Duodenal mucosa (tissue), 2 donors: Measurements from ENCODE around the gene EML6.

ENCODE experiments used
- H3K27ac ChIP-seq: one replicate; pipeline ENCODE4 v1.7.0; 2013; ENCODE audit warnings: low read depth, low read length
- H3K27me3 ChIP-seq, 2 donors: one replicate each; pipeline ENCODE4 v1.7.0; 2013; ENCODE audit warnings: low read length in 2 of 2, control low read depth in 1 of 2; ENCODE audit not compliant: insufficient read depth in 2 of 2, control insufficient read depth in 1 of 2
- H3K36me3 ChIP-seq, 2 donors: one replicate each; pipeline ENCODE4 v1.7.0; 2013; ENCODE audit warnings: low read length in 2 of 2, control low read depth in 1 of 2; ENCODE audit not compliant: insufficient read depth in 2 of 2, control insufficient read depth in 1 of 2
- H3K4me1 ChIP-seq, 2 donors: one replicate each; pipeline ENCODE4 v1.7.0; 2013; ENCODE audit warnings: low read length in 2 of 2, control low read depth in 1 of 2; ENCODE audit not compliant: insufficient read depth in 2 of 2, control insufficient read depth in 1 of 2
- H3K4me3 ChIP-seq, 2 donors: one replicate each; pipeline ENCODE4 v1.7.0; 2013; ENCODE audit warnings: low read length in 2 of 2, low read depth in 1 of 2
- H3K9ac ChIP-seq, 2 donors: one replicate each; pipeline ENCODE4 v1.7.0; 2013; ENCODE audit warnings: low read length in 2 of 2, low read depth in 1 of 2
- H3K9me3 ChIP-seq, 2 donors: one replicate each; pipeline ENCODE4 v1.7.0; 2013; ENCODE audit warnings: low read length in 2 of 2, control low read depth in 1 of 2; ENCODE audit not compliant: control insufficient read depth in 1 of 2

The EML6 gene

DNA sequence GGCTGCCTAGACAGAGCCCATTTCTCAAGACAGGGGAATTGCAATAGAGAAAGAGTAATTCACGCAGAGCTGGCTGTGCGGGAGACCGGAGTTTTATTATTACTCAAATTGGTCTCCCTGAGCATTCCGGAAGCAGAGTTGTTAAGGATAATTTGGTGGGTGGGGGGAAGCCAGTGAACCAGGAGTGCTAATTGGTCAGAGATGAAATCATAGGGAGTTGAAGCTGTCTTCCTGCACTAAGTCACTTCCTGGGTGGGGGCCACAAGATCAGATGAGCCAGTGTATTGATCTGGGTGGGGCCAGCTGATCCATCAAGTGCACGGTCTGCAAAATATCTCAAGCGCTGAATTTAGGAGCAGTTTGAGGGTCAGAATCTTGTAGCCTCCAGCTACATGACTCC lies 242.0 kb downstream of the EML6 start:
- Histone ChIP-seq H3K4me1 (peaks cover 10 to 14% of the 10 kb centered on the region in 2 donors), H3K4me3 (no peak overlapping the region), H3K36me3 (peaks cover 0 to 8% of the 10 kb centered on the region in 2 donors), H3K27ac (no peak overlapping the region), H3K27me3 (no peaks in the 10 kb centered on the region), H3K9ac (no peak overlapping the region), H3K9me3 (no peaks in the 10 kb centered on the region)

DNA sequence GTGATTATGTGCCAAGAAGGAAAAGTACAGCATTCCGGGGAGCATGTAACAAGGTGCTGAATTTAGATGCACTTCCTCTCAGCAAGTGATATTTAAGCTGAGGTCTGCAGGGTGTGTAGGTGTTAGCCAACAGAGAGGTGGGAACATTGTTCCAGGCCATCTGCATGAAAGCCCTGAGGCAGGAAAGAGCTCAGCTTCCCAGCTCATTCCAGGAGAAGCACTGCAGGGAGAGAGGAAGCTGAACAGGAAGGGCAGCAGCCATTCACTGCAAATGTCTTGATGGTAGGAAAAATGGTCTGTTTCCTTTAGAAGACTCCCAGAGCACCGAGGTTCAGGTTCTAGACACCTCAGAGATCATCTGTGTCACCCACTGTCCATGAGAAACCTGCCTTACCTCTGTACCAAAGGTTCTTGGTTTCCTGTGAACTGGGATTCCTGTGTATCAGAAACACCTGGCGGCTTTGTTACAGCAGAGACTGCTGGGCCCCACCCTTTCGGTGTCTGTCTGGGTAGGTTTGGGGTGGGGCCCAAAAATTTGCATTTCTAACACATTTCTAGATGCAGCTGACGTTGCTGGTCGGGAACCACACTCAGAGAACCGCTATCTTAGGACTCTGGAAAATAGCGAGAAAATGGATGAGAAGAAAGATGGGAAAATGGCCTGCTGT lies 242.8 kb downstream of the EML6 start:
- no peak overlapping the region for H3K27ac ChIP-seq
- no peak overlapping the region for H3K9ac ChIP-seq
- peaks cover 10 to 14% of the 10 kb centered on the region in 2 donors for H3K4me1 ChIP-seq
- H3K9me3 ChIP-seq = no peaks in the 10 kb centered on the region
- peaks cover 0 to 11% of the 10 kb centered on the region in 2 donors for H3K36me3 ChIP-seq
- no peaks in the 10 kb centered on the region for H3K27me3 ChIP-seq
- H3K4me3 ChIP-seq = no peak overlapping the region

GRCh38 chr2:54966837-54967236 lies 243.4 kb downstream of the EML6 start:
- Histone ChIP-seq H3K36me3 (peaks cover 4 to 14% of the 10 kb centered on the region in 2 donors), H3K27ac (no peak overlapping the region), H3K9me3 (no peaks in the 10 kb centered on the region)

DNA sequence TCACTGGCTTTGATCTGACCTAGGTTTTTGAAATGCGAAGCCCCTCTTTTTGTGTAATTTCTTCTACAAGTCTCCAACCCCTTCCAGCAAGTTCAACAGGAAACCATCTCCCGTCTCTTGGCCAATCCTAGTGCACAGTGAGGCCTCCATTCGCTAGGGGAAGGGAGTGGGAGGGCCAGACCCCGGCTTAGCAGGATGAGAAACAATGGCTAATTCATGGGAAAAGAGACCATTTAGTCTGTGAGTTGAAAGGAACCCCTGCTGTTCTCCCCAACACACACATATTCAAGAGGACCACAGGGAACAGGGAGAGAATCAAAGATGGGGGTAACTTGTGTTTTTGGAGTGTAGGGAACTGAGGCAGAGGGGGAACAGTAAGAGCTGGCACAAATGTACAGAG lies 243.8 kb downstream of the EML6 start:
- peaks cover 8 to 14% of the 10 kb centered on the region in 2 donors for H3K36me3 ChIP-seq
- H3K4me1 ChIP-seq = peaks cover 10 to 12% of the 10 kb centered on the region in 2 donors
- no peaks in the 10 kb centered on the region for H3K27me3 ChIP-seq
- H3K4me3 ChIP-seq = no peak overlapping the region
- H3K27ac ChIP-seq = no peak overlapping the region
- no peak overlapping the region for H3K9ac ChIP-seq
- no peaks in the 10 kb centered on the region for H3K9me3 ChIP-seq

More at GRCh38 chr2:54966837-54967236, 243.4 kb downstream of the EML6 start:
- Histone ChIP-seq H3K27me3 (no peaks in the 10 kb centered on the region), H3K4me1 (peaks cover 10 to 14% of the 10 kb centered on the region in 2 donors), H3K4me3 (no peak overlapping the region), H3K9ac (no peak overlapping the region)

DNA sequence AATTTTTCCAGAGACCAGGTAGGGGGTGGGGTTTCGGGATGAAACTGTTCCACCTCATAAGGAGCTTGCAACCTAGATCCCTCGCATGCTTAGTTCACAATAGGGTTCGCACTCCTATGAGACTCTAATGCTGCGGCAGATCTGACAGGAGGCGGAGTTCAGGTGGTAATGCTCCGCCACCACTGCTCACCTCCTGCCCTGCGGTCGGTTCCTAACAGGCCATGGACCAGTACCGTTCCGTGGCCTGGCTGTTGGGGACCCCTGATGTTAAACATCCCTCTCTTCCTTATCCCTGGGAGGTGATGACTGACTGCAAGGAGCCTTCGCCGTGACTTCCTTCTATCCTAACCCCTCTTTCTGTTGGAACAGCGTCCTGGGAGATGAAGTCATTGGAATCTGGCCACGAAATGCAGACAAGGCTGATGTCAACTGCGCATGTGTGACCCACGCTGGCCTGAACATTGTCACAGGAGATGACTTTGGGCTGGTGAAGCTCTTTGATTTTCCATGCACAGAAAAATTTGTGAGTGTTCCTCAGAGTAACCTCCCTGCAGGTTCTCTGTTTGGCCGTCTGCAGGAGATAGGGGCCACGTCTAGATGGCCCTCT lies 244.4 kb downstream of the EML6 start:
- Histone ChIP-seq H3K4me1 (peaks cover 7% of the 10 kb centered on the region in 2 donors), H3K9ac (no peak overlapping the region), H3K4me3 (no peak overlapping the region), H3K36me3 (peaks cover 8 to 16% of the 10 kb centered on the region in 2 donors), H3K27me3 (no peaks in the 10 kb centered on the region), H3K9me3 (no peaks in the 10 kb centered on the region), H3K27ac (no peak overlapping the region)

DNA sequence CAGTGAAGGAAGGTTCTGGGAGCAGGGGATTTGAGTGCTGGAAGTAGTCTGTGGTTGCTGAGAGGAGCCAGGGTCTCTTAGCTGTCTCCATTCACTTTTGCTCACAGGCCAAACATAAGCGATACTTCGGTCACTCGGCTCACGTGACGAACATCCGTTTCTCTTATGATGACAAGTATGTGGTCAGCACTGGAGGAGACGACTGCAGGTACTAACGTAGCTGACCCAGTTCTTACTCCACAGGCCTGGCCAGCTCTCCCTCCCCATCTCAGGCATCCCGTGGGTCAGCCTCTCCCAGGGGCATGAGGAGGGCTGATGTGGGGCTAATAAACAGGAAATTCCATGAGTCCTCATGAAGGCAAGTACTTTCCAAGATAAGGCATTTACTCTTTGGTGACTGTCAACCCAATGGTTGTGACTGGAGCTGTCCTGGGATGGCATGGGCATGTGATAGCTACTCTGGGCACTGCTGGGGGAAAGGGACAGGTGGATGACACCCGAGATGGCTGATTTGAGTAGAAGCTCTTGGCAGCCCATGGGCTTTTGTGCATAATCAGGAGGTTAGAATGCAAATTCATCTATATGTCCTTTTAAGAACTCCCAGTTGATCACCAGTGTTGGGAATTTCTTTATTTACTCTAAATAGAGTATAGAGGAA lies 245.2 kb downstream of the EML6 start:
- Histone ChIP-seq H3K4me1 (peaks cover 1 to 2% of the 10 kb centered on the region in 2 donors), H3K36me3 (peaks cover 8 to 24% of the 10 kb centered on the region in 2 donors), H3K27ac (no peak overlapping the region), H3K9ac (no peak overlapping the region), H3K27me3 (no peaks in the 10 kb centered on the region), H3K4me3 (no peak overlapping the region), H3K9me3 (no peaks in the 10 kb centered on the region)

GRCh38 chr2:54969295-54969939 lies 246.0 kb downstream of the EML6 start:
- H3K36me3 ChIP-seq = peaks cover 8 to 24% of the 10 kb centered on the region in 2 donors
- no peak overlapping the region for H3K27ac ChIP-seq
- H3K9me3 ChIP-seq = no peaks in the 10 kb centered on the region
- no peak overlapping the region for H3K9ac ChIP-seq
- no peak overlapping the region for H3K4me3 ChIP-seq
- no peaks in the 10 kb centered on the region for H3K4me1 ChIP-seq
- H3K27me3 ChIP-seq = no peaks in the 10 kb centered on the region

GRCh38 chr2:54969940-54970338 lies 246.5 kb downstream of the EML6 start:
- Histone ChIP-seq H3K9me3 (no peaks in the 10 kb centered on the region), H3K27ac (no peak overlapping the region), H3K27me3 (no peaks in the 10 kb centered on the region), H3K4me1 (no peaks in the 10 kb centered on the region), H3K4me3 (no peak overlapping the region), H3K36me3 (peaks cover 8 to 24% of the 10 kb centered on the region in 2 donors), H3K9ac (no peak overlapping the region)

DNA sequence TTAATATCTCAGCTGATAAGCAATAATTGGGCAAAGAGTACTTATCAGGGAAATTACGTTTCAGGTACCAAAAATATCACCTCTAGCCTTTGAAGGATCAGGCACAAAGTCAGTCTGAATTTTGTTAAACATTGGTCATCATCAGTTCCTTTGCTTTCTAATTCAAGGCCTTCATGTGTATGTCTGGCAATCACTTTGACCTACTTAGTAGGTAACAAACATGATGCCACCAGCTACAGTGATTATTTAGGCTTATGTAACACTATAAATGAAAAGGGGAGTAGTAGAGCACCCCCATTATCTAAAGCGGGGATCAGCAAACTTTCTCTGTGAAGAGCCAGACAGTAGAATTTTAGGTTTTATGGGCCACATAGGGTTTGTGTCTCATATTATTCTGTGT lies 251.7 kb downstream of the EML6 start:
- H3K27me3 ChIP-seq = no peaks in the 10 kb centered on the region
- H3K4me3 ChIP-seq = no peak overlapping the region
- H3K36me3 ChIP-seq = peaks cover 8 to 17% of the 10 kb centered on the region in 2 donors
- H3K9me3 ChIP-seq = no peaks in the 10 kb centered on the region
- H3K9ac ChIP-seq = no peak overlapping the region
- no peak overlapping the region for H3K27ac ChIP-seq
- peaks cover 13 to 17% of the 10 kb centered on the region in 2 donors for H3K4me1 ChIP-seq
